DOHH2 (cell line): ENCODE data around the gene C11orf54.

Experiments used
- H3F3A ChIP-seq: fragments of 200-600 bp; sonication (generic), shearing (Covaris generic); 2 replicates; pipeline ENCODE4 v1.6.0; 2016; ENCODE audit warnings: antibody characterized with exemption, mild to moderate bottlenecking; ENCODE audit not compliant: control insufficient read depth, insufficient read depth
- H3K27ac ChIP-seq: fragments of 200-600 bp; sonication (generic); 2 replicates; pipeline ENCODE4 v1.5.1; 2014; ENCODE audit warnings: low read depth, mild to moderate bottlenecking, low read length, moderate library complexity
- H3K27me3 ChIP-seq: fragments of 200-600 bp; sonication (generic); 2 replicates; pipeline ENCODE4 v1.6.1; 2014; ENCODE audit warnings: mild to moderate bottlenecking, low read length, mixed read lengths; ENCODE audit not compliant: control insufficient read depth
- H3K36me3 ChIP-seq: fragments of 200-600 bp; sonication (generic); 2 replicates; pipeline ENCODE4 v1.6.1; 2014; ENCODE audit warnings: mild to moderate bottlenecking, low read length, moderate library complexity, mixed read lengths; ENCODE audit not compliant: control insufficient read depth
- H3K4me1 ChIP-seq: fragments of 200-600 bp; sonication (generic); 2 replicates; pipeline ENCODE4 v1.6.1; 2014; ENCODE audit warnings: mild to moderate bottlenecking, low read length, mixed read lengths; ENCODE audit not compliant: control insufficient read depth
- H3K4me2 ChIP-seq: fragments of 200-600 bp; sonication (generic); 2 replicates; pipeline ENCODE4 v1.6.0; 2014; ENCODE audit warnings: mild to moderate bottlenecking, low read length, moderate library complexity
- H3K4me3 ChIP-seq: fragments of 200-600 bp; sonication (generic); 2 replicates; pipeline ENCODE4 v1.5.1; 2014; ENCODE audit warnings: mild to moderate bottlenecking, low read length, mixed read lengths
- H3K79me2 ChIP-seq: fragments of 200-600 bp; sonication (generic); 2 replicates; pipeline ENCODE4 v1.6.1; 2014; ENCODE audit warnings: mild to moderate bottlenecking, low read length, mixed read lengths; ENCODE audit not compliant: control insufficient read depth
- H3K9me2 ChIP-seq: fragments of 200-600 bp; sonication (generic); replicated peaks from 2 replicates; pipeline ENCODE4 v1.6.1; 2014; ENCODE audit warnings: mild to moderate bottlenecking, low read length, mixed read lengths; ENCODE audit not compliant: control insufficient read depth
- H3K9me3 ChIP-seq: fragments of 200-600 bp; sonication (generic); 2 replicates; pipeline ENCODE4 v1.6.1; 2014; ENCODE audit warnings: antibody characterized with exemption, low read length, mixed read lengths; ENCODE audit not compliant: control insufficient read depth, insufficient read depth
- H4K20me1 ChIP-seq: fragments of 200-600 bp; sonication (generic); 2 replicates; pipeline ENCODE4 v1.6.0; 2014; ENCODE audit warnings: low read depth, mild to moderate bottlenecking, antibody characterized with exemption, low read length, moderate library complexity; ENCODE audit not compliant: control insufficient read depth, insufficient read depth
- CTCF ChIP-seq: fragments of 200-600 bp; sonication (generic); IDR thresholded peaks from one replicate; pipeline ENCODE4 v1.5.1; 2014; ENCODE audit warnings: antibody characterized with exemption, mild to moderate bottlenecking, low read depth, low read length; ENCODE audit not compliant: poor library complexity, severe bottlenecking
- EZH2phosphoT487 ChIP-seq: fragments of 200-600 bp; sonication (generic); IDR thresholded peaks from 2 replicates; pipeline ENCODE4 v1.6.1; 2017; ENCODE audit warnings: borderline replicate concordance, mild to moderate bottlenecking, antibody characterized with exemption, low read length, moderate library complexity, mixed read lengths

Gene C11orf54

GRCh38 chr11:93712678-93713077 lies 28.8 kb upstream of the C11orf54 start:
- H3K4me1 ChIP-seq = peaks cover 9% of the 10 kb centered on the region
- H3K27ac ChIP-seq = no peak overlapping the region
- no peak overlapping the region for H3K4me3 ChIP-seq
- no peaks in the 10 kb centered on the region for H4K20me1 ChIP-seq
- H3K27me3 ChIP-seq = no peaks in the 10 kb centered on the region
- peaks cover 91% of the 10 kb centered on the region for H3K36me3 ChIP-seq
- H3F3A ChIP-seq = no peaks in the 10 kb centered on the region
- no peaks in the 10 kb centered on the region for H3K9me2 ChIP-seq
- peaks cover 37% of the 10 kb centered on the region for H3K79me2 ChIP-seq
- no peak overlapping the region for H3K4me2 ChIP-seq
- peaks cover 18% of the 10 kb centered on the region; the same call in 1 of the 2 replicates for H3K9me3 ChIP-seq
- TF ChIP-seq CTCF = no peak
- TF ChIP-seq EZH2phosphoT487 = no peak

GRCh38 chr11:93715797-93716396 lies 25.6 kb upstream of the C11orf54 start:
- no peaks in the 10 kb centered on the region for H3K9me3 ChIP-seq
- H3F3A ChIP-seq = no peaks in the 10 kb centered on the region
- no peaks in the 10 kb centered on the region for H3K9me2 ChIP-seq
- H4K20me1 ChIP-seq = no peaks in the 10 kb centered on the region
- peaks cover 25% of the 10 kb centered on the region for H3K79me2 ChIP-seq
- no peak overlapping the region for H3K27ac ChIP-seq
- H3K36me3 ChIP-seq = peaks cover 81% of the 10 kb centered on the region
- no peaks in the 10 kb centered on the region for H3K27me3 ChIP-seq
- TF ChIP-seq EZH2phosphoT487 (no peak), CTCF (no peak)
- H3K4me3 ChIP-seq = no peak overlapping the region
- H3K4me2 ChIP-seq = no peak overlapping the region
- peaks cover 21% of the 10 kb centered on the region for H3K4me1 ChIP-seq

- peaks cover 21% of the 10 kb centered on the region for H3K4me1 ChIP-seq
- H4K20me1 ChIP-seq = no peaks in the 10 kb centered on the region
- no peaks in the 10 kb centered on the region for H3K9me2 ChIP-seq
- H3K36me3 ChIP-seq = peaks cover 85% of the 10 kb centered on the region
- peak overlapping the region; percentile 41; the same call in 1 of the 2 replicates for H3K4me3 ChIP-seq
- peak overlapping the region; percentile 61 for H3K4me2 ChIP-seq
- H3K9me3 ChIP-seq = no peaks in the 10 kb centered on the region
- H3K27me3 ChIP-seq = no peaks in the 10 kb centered on the region
- peaks cover 18% of the 10 kb centered on the region for H3K79me2 ChIP-seq
- H3K27ac ChIP-seq = peak overlapping the region; percentile 46
- H3F3A ChIP-seq = 0 out of 2 replicates have a peak, but pooled peaks cover 2% of the 10 kb centered on the region
- TF ChIP-seq EZH2phosphoT487 (no peak), CTCF (no peak)
Observed at GRCh38 chr11:93717501-93717900, 24.0 kb upstream of the C11orf54 start.
